ENCODE results near the gene UBAC1.
A peak's percentile ranks its signal among the peaks of the same experiment; 100 is the strongest.

Gene UBAC1

GRCh38 chr9:135941288-135941995 lies 19.7 kb downstream of the UBAC1 start:
- DNase-seq (ENCODE audit: low read depth, low spot score) = no peak

- peak; percentile 16 for DNase-seq (ENCODE audit: low read depth, low spot score)
Measured at GRCh38 chr9:135939351-135940265, 21.6 kb downstream of the UBAC1 start.

DNA sequence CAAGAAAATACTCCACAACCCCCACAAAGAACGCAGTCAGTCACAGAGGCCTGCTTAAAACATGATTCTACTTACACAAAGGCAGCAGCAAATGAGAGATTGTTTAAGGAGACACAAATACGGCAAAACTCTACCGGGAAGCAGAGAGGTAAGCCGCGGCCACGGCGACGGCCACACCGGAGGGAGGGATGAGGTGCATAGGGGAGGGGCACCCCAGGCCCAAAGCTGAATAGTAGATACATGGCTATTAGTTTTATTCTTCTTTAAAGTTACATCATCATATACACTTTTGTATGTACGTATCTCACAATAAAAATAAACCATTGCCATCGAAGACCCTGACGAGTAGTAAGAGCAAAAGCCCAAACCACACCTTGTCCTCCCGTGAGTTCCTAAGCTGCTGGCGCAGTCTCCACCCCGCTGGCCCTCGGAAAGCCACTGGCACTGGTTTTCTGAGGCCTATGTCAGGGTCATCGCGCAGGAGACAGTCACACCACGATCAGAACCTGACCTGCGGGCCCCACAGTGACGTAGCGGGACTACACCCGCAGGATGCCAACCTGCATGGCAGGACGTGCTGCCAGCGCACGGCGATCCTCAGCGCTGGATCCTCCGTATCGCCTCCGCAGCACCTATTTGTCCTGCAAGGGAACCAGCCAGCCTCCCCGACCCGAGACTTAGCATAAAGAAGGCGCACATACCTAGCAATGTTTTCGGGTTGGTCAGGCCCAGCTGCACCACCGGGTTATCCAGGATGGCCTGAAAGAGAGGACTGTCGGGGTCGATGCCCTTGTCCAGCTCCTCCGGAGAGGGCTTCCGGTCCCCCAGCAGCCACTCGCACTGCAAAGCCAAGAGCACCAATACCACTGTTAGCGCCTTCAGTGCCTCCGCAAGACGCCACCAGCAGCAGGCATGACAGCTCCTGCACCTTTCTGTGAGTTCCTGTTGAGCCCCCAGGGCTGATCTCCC lies 23.4 kb downstream of the UBAC1 start:
- DNase-seq (ENCODE audit: low read depth, low spot score) = no peak

- DNase-seq (ENCODE audit: low read depth, low spot score) = no peak
Measured at GRCh38 chr9:135933114-135933513, 28.1 kb downstream of the UBAC1 start.

DNA sequence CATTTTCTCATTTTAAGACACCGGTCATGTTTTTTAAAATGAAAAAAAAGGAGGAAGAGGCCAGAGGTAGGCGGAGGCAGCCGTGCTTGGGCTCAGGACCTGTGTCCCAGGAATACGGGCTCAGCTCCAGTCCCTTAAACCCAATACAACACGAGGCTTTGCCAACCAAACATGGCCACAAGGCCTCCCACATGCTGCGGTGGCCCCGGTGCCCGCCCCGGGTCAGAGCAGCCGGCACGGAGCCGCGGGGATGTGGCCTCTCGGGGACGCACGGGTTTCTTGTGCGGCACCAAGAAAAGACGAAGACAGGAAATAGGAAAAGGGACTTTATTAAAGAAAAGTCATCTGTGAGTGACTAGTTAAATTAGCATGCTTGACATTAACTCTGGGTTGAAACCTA lies 28.5 kb downstream of the UBAC1 start:
- DNase-seq (ENCODE audit: low read depth, low spot score) = no peak

- DNase-seq (ENCODE audit: low read depth, low spot score) = no peak
Measured at GRCh38 chr9:135931349-135931820, 29.8 kb downstream of the UBAC1 start.

DNA sequence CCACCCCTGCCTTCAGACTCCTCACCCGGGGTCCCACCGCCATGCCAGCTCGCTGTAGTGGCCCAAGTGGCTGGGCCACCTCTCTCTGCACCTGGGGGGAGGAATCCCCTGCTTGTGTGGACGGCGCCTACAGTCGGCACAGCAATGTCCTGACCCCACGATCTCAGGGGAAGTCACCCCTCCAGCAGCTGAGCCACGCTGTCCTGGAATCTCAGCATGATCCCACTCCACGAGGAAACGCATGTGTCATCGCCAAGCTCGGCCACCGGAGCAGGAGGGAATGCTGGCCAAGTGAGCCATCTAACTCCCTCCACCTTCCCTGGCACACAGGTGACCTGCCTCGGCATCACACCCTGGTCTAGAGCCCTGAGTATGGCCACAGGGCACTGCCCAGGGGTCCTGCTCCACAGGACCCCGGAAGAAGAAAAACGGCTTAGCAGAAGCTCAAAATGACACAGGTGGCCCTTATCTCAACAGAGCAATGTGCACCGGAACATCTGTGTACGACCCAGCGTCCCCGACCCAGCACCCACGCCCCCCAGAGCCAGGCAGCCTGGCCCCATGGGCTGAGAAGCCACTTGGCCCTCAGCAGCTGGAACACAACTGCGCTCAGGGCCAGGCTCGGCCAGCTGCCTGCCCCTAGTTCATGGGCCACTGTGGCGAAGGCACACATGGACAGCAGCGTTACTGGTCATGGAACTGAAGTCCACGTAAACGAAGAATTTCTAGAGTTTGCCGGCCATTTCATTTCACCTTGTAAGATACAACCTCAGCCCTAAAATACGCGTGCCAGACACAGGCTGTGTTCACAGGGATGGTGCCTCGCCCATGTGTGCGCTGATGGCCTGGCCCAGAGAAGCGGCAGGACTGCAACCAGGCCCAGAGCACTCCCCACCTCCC lies 30.5 kb downstream of the UBAC1 start:
- no peak for DNase-seq (ENCODE audit: low read depth, low spot score)

GRCh38 chr9:135929656-135930445 lies 31.3 kb downstream of the UBAC1 start:
- DNase-seq (ENCODE audit: low read depth, low spot score) = no peak

DNA sequence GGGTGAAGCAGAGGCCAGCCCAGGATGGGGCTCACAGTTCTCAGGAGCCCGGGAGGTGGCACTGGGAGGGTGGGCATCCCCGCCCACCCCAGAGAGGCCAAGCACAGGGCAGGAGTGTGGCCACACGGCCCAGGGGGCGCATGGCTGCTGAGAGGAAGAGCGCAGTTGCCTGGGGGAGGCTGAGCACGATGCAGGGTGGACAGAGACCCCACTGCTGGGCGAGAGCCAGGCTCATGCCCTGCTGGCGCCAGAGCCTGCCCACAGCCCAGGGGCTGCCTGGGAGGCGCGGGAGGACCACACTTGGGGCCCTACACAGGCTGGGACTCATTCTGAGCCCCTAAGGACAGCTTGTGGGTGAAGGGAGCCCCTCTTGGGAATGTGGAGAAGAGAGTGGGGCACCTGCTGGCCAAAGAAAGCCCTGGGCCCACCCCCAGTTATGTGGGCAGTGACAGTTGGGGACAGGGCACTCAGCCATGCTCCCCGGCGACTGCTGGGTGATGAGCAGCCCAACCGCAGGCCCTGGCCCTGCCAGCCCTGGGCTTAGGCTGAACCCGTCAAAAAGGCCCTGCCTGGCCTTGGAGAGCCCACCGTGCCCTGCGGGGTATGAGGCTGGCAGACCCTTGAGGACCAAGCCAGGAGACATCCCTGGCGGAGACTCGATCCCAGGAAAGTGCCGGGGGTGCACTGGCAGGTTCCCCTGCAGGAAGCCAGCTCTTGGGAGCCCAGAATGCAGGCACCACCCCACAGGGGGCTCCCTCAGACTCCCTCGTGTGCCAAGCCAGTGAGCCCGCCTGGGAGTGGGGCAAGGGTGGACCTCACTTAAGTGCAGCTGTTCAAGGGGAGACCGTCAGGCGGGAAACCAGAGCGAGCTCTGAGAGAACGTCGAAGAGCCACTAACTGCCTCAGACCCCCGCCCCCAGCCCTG lies 32.2 kb downstream of the UBAC1 start:
- no peak for DNase-seq (ENCODE audit: low read depth, low spot score)

- DNase-seq (ENCODE audit: low read depth, low spot score) = no peak
Measured at GRCh38 chr9:135928074-135928730, 33.0 kb downstream of the UBAC1 start.

DNA sequence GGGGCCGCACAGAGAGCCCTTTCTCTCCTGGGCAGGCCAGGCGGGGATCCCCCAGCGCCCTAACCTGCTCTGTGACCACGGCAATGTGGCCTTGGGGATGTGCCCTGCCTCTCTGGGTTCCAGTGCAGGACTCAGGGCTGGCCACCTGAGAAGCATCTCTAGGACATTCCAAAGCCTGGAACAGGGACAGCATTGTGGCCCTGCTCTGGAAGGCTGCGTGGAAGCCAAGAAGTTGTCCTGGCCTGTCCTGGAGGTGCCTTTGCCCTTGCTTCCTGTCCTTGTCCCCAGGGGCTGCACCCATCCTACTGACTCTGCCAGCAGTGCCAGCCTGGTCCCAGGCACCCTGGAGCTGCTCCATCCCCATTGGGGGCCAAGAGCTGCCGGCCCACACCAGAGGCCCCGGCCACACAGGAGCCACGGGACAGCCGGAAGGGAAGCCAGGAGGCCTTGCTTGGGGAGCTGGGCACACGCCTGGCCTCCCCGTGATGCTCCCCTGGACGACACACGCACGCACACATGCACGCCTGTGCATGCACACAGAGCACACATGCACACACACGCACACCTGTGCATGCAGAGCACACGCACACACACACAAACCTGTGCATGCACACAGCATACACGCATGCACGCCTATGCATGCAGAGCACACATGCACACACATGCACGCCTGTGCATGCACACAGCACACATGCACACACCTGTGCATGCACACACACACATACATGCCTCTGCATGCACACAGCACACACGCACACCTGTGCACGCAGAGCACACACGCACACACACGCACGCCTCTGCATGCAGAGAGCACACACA lies 33.8 kb downstream of the UBAC1 start:
- DNase-seq (ENCODE audit: low read depth, low spot score) = no peak

DNA sequence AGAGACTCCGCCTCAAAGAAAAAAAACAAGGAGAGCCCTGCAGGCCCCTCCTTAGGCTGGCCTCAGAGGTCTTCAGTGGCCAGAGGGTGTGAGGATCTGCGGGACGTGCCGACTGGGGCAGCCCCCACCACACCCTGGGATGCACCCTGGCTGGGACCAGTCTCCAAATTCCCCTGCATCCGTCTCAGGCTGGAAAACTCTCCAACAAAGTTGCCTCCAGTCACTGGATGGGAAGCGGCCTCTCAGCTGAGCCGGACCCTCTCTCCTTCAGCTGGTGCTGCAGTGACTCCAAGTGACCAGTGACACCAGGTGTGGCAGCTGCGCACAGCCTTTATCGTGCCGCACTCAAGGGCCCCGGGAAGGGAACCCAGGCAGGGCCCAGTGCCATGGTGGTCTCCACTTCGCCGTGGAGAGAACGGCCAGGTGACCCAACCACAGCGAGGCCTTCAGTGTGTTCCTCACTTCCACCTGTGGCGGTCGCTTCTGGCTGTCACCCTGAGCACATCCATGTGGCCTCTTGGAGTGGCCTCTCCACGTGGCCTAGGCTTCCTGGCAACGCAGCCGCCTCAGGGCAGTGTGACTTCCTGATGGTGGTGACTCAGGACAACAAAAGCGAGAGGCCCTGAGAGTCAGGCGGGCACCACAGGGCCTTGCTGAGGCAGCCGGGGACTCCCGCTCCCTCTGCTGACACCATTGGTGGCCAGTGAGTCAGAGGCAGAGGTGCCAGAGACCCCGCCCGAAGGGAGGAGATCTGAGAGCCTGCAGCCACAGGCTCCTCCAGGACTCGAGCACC lies 34.6 kb downstream of the UBAC1 start:
- DNase-seq (ENCODE audit: low read depth, low spot score) = peak; percentile 93

- DNase-seq (ENCODE audit: low read depth, low spot score) = no peak
Measured at GRCh38 chr9:135925496-135926133, 35.6 kb downstream of the UBAC1 start.

GRCh38 chr9:135924628-135925338 lies 36.4 kb downstream of the UBAC1 start:
- no peak for DNase-seq (ENCODE audit: low read depth, low spot score)

GRCh38 chr9:135923508-135923907 lies 37.7 kb downstream of the UBAC1 start:
- DNase-seq (ENCODE audit: low read depth, low spot score) = no peak
